ENCODE results near the gene CDKAL1. TPM values are rescaled to one million over a fixed set of nuclear protein-coding genes. Genes with fewer than 3 reads are reported as not detected.

CDKAL1 gene
- total and polyA plus RNA-seq, 9 of the 15 experiments (the other 6 are each of a cell fraction or from before 2014, with no cell fraction given): 11.2 to 36.3 (median 20.1) TPM

- TF ChIP-seq ZNF41 (CRISPR knock-in tag; conservative IDR thresholded peaks at IDR 0.05) (0 out of 2 replicates have a peak, but pooled peaks have one; percentile 37), PHB2 (IDR thresholded peaks at IDR 0.05; ENCODE audit: low read depth) (no peak), GABPA (tag; conservative IDR thresholded peaks at IDR 0.05; ENCODE audit: low read depth) (peak; percentile 52), VEZF1 (CRISPR knock-in tag; IDR thresholded peaks at IDR 0.05) (no peak; the same call in 1 of the 2 replicates), ZBTB26 (CRISPR knock-in tag; IDR thresholded peaks at IDR 0.05) (peak; percentile 74; the same call in 1 of the 2 replicates), SMARCE1 (IDR thresholded peaks at IDR 0.05) (peak; percentile 62), LEF1 (IDR thresholded peaks at IDR 0.05) (no peak; the same call in 1 of the 2 replicates), NR2C2 (CRISPR knock-in tag; IDR thresholded peaks at IDR 0.05) (no peak), NR2C2 (tag; IDR thresholded peaks at IDR 0.05) (no peak; the same call in 1 of the 2 replicates), CEBPB (tag; IDR thresholded peaks at IDR 0.05) (peak; percentile 93), RB1 (IDR thresholded peaks at IDR 0.05; ENCODE audit: low read depth) (no peak), MEIS2 (IDR thresholded peaks at IDR 0.05; ENCODE audit: partially characterized antibody) (no peak), SIN3B (IDR thresholded peaks at IDR 0.05; ENCODE audit: low read depth) (no peak), ZBTB9 (CRISPR knock-in tag; IDR thresholded peaks at IDR 0.05) (peak; percentile 62; the same call in 1 of the 2 replicates), HINFP (tag; conservative IDR thresholded peaks at IDR 0.05; ENCODE audit: low read depth) (no peak), GTF2E2 (tag; IDR thresholded peaks at IDR 0.05) (peak; percentile 47; the same call in 1 of the 2 replicates), HCFC1 (IDR thresholded peaks at IDR 0.05; ENCODE audit: low read depth, low read length) (no peak), PTRF (tag; IDR thresholded peaks at IDR 0.05) (no peak), CBX1 (IDR thresholded peaks at IDR 0.05; ENCODE audit: low read depth) (no peak), ZNF668 (CRISPR knock-in tag; IDR thresholded peaks at IDR 0.05) (peak; percentile 55; the same call in 1 of the 2 replicates), PTBP1 (IDR thresholded peaks at IDR 0.05; ENCODE audit: low read depth, low read length) (no peak)
- TF ChIP-seq, protein P1, sequence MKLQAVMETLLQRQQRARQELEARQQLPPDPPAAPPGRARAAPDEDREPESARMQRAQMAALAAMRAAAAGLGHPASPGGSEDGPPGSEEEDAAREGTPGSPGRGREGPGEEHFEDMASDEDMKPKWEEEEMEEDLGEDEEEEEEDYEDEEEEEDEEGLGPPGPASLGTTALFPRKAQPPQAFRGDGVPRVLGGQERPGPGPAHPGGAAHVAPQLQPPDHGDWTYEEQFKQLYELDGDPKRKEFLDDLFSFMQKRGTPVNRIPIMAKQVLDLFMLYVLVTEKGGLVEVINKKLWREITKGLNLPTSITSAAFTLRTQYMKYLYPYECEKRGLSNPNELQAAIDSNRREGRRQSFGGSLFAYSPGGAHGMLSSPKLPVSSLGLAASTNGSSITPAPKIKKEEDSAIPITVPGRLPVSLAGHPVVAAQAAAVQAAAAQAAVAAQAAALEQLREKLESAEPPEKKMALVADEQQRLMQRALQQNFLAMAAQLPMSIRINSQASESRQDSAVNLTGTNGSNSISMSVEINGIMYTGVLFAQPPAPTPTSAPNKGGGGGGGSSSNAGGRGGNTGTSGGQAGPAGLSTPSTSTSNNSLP (IDR thresholded peaks at IDR 0.05; ENCODE audit: borderline replicate concordance, low read depth, low read length): no peak
These were observed 729.5 kb downstream of the CDKAL1 start (continued) for GRCh38 chr6:21263531-21264287.

Data from K562 (cell line).